GM10266 (cell line): ENCODE results near the gene OLFM1.

ENCODE experiments used
- DNase-seq: peaks from one replicate; pipeline ENCODE4 v3.0.0; 2012; ENCODE audit errors: extremely low spot score
- TF ChIP-seq, protein P1 (sequence below): IDR thresholded peaks from 2 replicates; pipeline ENCODE4 v1.5.1; 2012; ENCODE audit warnings: mild to moderate bottlenecking, low read depth; ENCODE audit not compliant: control insufficient read depth, insufficient read depth; ENCODE audit errors: missing control alignments

Gene OLFM1

DNA sequence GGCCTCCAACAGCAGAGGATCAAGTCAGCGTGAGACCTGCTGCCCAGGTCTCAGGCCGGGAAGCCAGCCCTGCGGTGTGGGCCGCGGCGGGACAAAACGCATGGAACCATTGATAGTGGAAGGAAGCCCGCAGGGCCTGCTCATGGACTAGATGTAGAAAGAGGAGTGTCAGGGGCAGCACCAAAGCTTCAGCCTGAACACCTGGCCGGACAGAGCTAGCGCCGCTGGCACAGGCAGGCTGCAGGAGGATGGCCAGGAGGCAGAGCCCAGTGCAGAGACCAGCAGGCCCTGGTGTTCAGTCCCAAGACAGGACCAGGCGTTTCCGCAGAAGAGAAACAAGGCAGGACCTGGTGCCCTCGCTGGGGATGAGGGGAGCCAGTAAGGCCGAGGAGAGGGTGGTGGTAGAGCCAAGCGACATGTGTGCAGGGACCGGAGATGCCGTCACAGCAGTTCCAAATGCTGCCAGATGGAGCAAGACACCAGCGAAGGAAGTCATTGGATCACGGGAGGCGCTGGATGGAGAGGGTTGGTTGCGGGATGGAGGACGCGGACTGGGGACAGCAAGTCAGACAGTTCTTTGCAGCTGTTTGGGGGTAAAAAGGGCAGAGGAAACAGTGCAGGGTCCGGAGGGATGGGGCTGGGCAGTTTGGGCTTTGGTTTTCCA, 42.1 kb upstream of the OLFM1 start:
- TF ChIP-seq, protein P1, sequence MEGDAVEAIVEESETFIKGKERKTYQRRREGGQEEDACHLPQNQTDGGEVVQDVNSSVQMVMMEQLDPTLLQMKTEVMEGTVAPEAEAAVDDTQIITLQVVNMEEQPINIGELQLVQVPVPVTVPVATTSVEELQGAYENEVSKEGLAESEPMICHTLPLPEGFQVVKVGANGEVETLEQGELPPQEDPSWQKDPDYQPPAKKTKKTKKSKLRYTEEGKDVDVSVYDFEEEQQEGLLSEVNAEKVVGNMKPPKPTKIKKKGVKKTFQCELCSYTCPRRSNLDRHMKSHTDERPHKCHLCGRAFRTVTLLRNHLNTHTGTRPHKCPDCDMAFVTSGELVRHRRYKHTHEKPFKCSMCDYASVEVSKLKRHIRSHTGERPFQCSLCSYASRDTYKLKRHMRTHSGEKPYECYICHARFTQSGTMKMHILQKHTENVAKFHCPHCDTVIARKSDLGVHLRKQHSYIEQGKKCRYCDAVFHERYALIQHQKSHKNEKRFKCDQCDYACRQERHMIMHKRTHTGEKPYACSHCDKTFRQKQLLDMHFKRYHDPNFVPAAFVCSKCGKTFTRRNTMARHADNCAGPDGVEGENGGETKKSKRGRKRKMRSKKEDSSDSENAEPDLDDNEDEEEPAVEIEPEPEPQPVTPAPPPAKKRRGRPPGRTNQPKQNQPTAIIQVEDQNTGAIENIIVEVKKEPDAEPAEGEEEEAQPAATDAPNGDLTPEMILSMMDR, result no peak
- no peak for DNase-seq

DNA sequence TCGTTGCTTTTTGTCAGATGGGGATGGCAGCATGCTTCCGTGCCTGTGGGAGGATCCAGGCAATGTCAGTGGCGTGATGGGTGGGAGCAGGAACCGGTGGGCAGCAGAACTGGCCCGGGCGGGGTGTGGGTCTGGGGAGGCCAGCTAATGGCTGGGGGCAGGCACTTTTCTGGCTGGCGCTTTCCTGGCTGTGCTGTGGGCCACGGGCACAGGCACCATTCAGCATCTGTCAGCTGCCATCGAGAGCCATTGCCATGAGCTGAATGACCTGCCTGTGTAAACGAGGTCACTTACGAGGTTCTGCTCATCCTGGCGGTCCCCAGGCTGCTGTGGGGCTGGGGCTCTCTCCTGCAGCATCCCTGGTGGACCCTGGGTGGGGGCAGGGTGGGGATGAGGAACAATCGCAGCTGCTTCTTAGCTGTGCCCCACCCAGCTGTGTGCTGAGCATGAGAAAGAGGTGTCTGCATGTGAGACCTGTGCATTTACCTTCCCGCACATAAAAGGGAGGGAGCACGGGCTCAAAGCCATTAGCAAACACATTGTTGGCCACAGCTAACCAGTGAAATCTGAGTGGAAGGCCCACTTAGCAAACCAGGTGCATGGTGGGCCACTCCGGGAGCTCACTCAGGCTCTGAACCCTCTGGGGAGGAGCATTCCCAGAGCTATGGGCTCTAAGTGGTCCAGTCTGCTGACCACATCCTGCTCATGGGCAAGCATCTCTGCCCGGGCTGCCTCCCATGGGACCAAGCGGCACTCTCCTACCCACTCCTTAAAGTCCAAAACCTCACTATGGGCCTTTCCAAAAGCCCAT, 41.3 kb upstream of the OLFM1 start:
- no peak for DNase-seq
- TF ChIP-seq, protein P1, result no peak

DNA sequence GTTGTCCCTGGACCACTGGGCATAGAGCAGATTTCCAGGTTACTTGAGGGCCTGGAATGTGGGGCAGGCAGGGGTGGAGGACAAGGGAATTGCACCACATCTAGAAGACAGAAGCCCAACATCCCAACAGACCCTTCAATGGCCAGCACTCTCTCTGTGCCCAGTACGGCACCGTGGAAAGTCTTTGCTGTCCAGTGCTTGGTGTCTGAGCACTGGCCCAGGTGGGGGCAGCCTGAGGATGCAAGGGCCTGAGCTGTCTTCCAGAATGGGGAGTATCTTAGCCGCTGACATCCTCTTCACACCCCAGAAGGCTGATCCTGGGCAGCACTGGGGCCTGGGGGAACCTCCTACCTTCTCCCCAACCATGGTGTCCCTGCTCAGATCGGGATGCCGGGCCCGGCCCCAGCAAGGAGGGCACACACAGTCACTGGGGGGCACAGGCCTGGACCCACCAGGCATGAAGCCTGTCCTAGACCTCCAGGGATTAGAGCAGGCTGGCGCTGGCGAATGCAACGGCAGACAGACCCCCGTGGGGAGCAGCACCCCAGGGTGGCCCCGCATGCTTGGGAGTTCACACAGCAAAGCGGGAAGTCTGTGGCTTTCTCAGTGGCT, 40.6 kb upstream of the OLFM1 start:
- TF ChIP-seq, protein P1, result no peak

DNA sequence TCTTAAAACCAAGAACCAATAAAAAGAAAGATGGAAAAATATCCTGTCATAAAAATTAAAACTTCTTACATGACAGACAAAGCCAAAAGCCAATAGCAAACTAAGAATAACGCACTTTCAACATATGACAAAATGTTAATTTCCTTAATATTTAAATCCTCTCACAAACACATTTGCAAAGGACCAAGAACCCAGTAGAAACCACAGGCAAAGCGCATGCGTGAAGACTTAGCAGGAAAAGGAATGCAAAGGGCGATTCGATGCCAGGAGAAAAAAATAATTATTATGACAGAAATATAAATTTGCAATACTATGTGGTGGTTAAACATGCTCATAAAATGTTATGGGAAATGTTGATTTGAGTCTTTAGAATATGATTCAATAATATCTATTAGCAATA, 39.9 kb upstream of the OLFM1 start:
- no peak for DNase-seq
- TF ChIP-seq, protein P1, result no peak

More for the DNA sequence above, 40.6 kb upstream of the OLFM1 start:
- no peak for DNase-seq

DNA sequence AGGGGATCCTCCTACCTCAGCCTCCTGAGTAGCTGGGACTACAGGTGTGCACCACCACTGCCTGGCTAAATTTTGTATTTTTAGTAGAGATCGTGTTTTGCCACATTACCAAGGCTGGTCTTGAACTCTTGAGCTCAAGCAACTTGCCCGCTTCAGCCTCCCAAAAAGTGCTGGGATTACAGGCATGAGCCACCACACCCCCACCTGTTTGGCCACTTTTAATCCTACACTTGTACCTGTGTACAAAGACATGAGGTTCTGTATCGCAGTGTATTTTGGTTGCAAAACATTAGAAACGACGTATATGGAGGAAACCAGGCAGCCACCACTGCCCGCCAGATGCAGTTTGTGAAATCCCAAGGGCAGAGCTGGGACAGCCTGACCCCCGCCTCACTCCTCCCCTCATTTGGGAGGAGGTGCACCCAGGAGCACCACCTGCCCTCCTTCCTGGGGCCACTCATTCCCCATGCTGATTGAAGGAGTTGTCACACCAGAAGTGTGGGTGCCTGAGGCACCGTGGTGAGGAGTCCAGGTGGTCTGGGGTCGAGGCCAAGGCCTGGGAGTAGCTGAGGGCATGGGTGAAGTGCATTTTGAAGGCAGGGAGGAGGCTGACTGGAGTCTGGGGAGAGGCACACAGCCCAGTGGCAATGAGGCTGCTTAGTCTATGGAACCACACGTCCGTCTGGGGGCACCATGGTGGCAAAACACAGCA, 39.3 kb upstream of the OLFM1 start:
- TF ChIP-seq, protein P1, result no peak
- no peak for DNase-seq

DNA sequence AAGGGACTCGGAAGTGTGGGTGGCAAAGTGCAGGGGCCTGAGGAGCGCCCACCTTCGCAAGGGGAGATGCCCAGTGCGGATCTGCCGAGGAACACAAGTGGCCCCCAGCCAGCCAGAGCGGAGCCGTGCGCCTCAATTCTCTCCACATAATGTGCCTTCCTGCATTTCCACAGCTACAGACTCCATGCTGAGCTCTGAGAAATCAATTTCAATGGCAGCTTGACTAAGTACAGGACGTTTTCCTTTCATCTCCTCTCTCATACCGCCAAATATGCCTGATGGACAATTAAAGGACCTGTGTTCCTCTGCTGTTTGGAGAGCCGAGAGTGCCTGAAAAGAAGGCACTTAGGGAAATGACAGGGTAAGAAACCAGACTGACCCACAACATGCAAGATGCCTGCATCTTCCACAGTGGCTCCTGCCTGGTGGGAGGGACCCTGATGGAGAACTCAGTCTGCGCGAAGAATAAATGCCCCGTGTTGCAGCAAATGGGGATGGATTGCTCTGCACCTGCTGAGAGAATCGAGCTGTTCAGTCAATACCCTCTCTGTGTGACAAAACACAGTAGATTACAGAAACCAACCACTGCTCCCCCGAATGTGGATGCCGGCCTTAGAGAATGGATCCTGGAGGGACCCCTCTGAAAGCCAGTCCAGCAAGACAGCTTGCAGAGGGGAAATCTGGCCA, 38.6 kb upstream of the OLFM1 start:
- DNase-seq, result no peak
- TF ChIP-seq, protein P1, result no peak
